Naive B cell (primary cell): ENCODE measurements around the gene ABLIM3. TPM values are rescaled to one million over a fixed set of nuclear protein-coding genes. Genes with fewer than 3 reads are reported as not detected.
A peak's percentile ranks its signal among the peaks of the same experiment; 100 is the strongest.

Experiments
- ATAC-seq, 2 donors: fragments of 150-1000 bp; cut with Tn5 transposase; 2 replicates each; pipeline ENCODE4 v1.10.0; 2021; ENCODE audit warnings: low read depth in 2 of 2, mild to moderate bottlenecking in 2 of 2, moderate library complexity in 2 of 2
- DNase-seq: peaks from one replicate; pipeline ENCODE4 v3.0.0; 2022
- H3K27ac Mint-ChIP-seq, 6 donors: one replicate each; pipeline ENCODE4 v1.8.0; 2020 to 2022; ENCODE audit warnings: mild to moderate bottlenecking in 6 of 6, mixed read lengths in 6 of 6, moderate library complexity in 5 of 6, inconsistent platforms in 2 of 6
- H3K27me3 Mint-ChIP-seq, 3 donors: one replicate each; pipeline ENCODE4 v1.8.0; 2021 to 2022; ENCODE audit warnings: mixed read lengths in 3 of 3, mild to moderate bottlenecking in 1 of 3
- H3K36me3 Mint-ChIP-seq, 2 donors: one replicate each; pipeline ENCODE4 v1.8.0; 2020 to 2022; ENCODE audit warnings: mixed read lengths in 2 of 2, inconsistent platforms in 1 of 2, mild to moderate bottlenecking in 1 of 2
- H3K4me1 Mint-ChIP-seq, 3 donors: one replicate each; pipeline ENCODE4 v1.8.0; 2020 to 2022; ENCODE audit warnings: mixed read lengths in 3 of 3, inconsistent platforms in 1 of 3, mild to moderate bottlenecking in 1 of 3, moderate library complexity in 1 of 3
- H3K4me3 Mint-ChIP-seq, 8 donors: one replicate each; pipeline ENCODE4 v1.8.0; 2020 to 2022; ENCODE audit warnings: mild to moderate bottlenecking in 8 of 8, mixed read lengths in 8 of 8, moderate library complexity in 8 of 8, inconsistent platforms in 2 of 8
- H3K9me3 Mint-ChIP-seq, 7 donors: one replicate each; pipeline ENCODE4 v1.8.0; 2020 to 2022; ENCODE audit warnings: mixed read lengths in 7 of 7, mild to moderate bottlenecking in 5 of 7, inconsistent platforms in 2 of 7, moderate library complexity in 1 of 7
- polyA plus RNA-seq, 6 donors: library from polyadenylated mRNA; unstranded; fragments of 300-500 nt; fragmentation: Illumina TruSeq; gene quantifications; one replicate each; pipeline ENCODE4 v1.2.3, GENCODE V29; 2021; ENCODE audit warnings: low read depth in 6 of 6

Gene ABLIM3
- polyA plus RNA-seq, 6 donors from 2014 or later = 0.17 to 0.74 (median 0.21) TPM; not detected in 3

- H3K9me3 Mint-ChIP-seq = peaks cover 0 to 7% (median 0%) of the 10 kb centered on the region in 7 donors
- no peak overlapping the region for H3K4me3 Mint-ChIP-seq
- H3K27me3 Mint-ChIP-seq = peaks cover 33 to 60% (median 47%) of the 10 kb centered on the region in 3 donors
- no peak for DNase-seq
- no peak overlapping the region for H3K27ac Mint-ChIP-seq
- no peak for ATAC-seq
- H3K4me1 Mint-ChIP-seq = no peaks in the 10 kb centered on the region
- peaks cover 9 to 11% of the 10 kb centered on the region in 2 donors for H3K36me3 Mint-ChIP-seq
Observed at GRCh38 chr5:149257131-149257530, 115.8 kb downstream of the ABLIM3 start.

- DNase-seq (no peak), ATAC-seq (no peak)
- no peak overlapping the region for H3K4me3 Mint-ChIP-seq
- H3K4me1 Mint-ChIP-seq = no peaks in the 10 kb centered on the region
- peak overlapping the region in 1 of 6 donors; percentile 34 for H3K27ac Mint-ChIP-seq
- H3K36me3 Mint-ChIP-seq = peaks cover 7 to 11% of the 10 kb centered on the region in 2 donors
- H3K27me3 Mint-ChIP-seq = peaks cover 33 to 64% (median 47%) of the 10 kb centered on the region in 3 donors
- peaks cover 0 to 5% (median 0%) of the 10 kb centered on the region in 7 donors for H3K9me3 Mint-ChIP-seq
Observed at GRCh38 chr5:149257889-149258705, 116.8 kb downstream of the ABLIM3 start.

- Mint-ChIP-seq H3K36me3 (no peaks in the 10 kb centered on the region), H3K4me1 (peaks cover 0 to 5% (median 0%) of the 10 kb centered on the region in 3 donors), H3K9me3 (no peaks in the 10 kb centered on the region), H3K27me3 (peaks cover 28 to 49% (median 29%) of the 10 kb centered on the region in 3 donors), H3K27ac (no peak overlapping the region), H3K4me3 (no peak overlapping the region)
- no peak for DNase-seq
- ATAC-seq = no peak
Observed at GRCh38 chr5:149260761-149261160, 119.5 kb downstream of the ABLIM3 start.

GRCh38 chr5:149261246-149261645, 120.0 kb downstream of the ABLIM3 start:
- no peak overlapping the region for H3K4me3 Mint-ChIP-seq

GRCh38 chr5:149262315-149262714, 121.0 kb downstream of the ABLIM3 start:
- Mint-ChIP-seq H3K9me3 (peaks cover 0 to 3% (median 2%) of the 10 kb centered on the region in 7 donors), H3K27me3 (peaks cover 26 to 44% (median 28%) of the 10 kb centered on the region in 3 donors), H3K36me3 (peaks cover 0 to 3% of the 10 kb centered on the region in 2 donors), H3K27ac (no peak overlapping the region), H3K4me3 (no peak overlapping the region), H3K4me1 (peaks cover 0 to 5% (median 0%) of the 10 kb centered on the region in 3 donors)
- DNase-seq (no peak), ATAC-seq (no peak)

More at GRCh38 chr5:149261246-149261645, 120.0 kb downstream of the ABLIM3 start:
- ATAC-seq = no peak
- Mint-ChIP-seq H3K27ac (peak overlapping the region in 1 of 6 donors; percentile 59), H3K9me3 (no peaks in the 10 kb centered on the region), H3K36me3 (no peaks in the 10 kb centered on the region), H3K4me1 (peaks cover 0 to 5% (median 0%) of the 10 kb centered on the region in 3 donors), H3K27me3 (peaks cover 26 to 44% (median 28%) of the 10 kb centered on the region in 3 donors)
- DNase-seq = no peak

GRCh38 chr5:149264439-149265067, 123.3 kb downstream of the ABLIM3 start:
- peaks cover 8 to 23% (median 21%) of the 10 kb centered on the region in 7 donors for H3K9me3 Mint-ChIP-seq
- peaks cover 14 to 24% of the 10 kb centered on the region in 2 donors for H3K36me3 Mint-ChIP-seq
- peak overlapping the region in 1 of 6 donors; percentile 5 for H3K27ac Mint-ChIP-seq
- no peak overlapping the region for H3K4me3 Mint-ChIP-seq
- peak; percentile 45 to 68 for ATAC-seq
- DNase-seq = no peak
- H3K27me3 Mint-ChIP-seq = peaks cover 24 to 40% (median 29%) of the 10 kb centered on the region in 3 donors
- peaks cover 0 to 5% (median 0%) of the 10 kb centered on the region in 3 donors for H3K4me1 Mint-ChIP-seq

GRCh38 chr5:149265068-149265465, 123.8 kb downstream of the ABLIM3 start:
- Mint-ChIP-seq H3K4me1 (peaks cover 0 to 5% (median 0%) of the 10 kb centered on the region in 3 donors), H3K36me3 (peaks cover 14 to 24% of the 10 kb centered on the region in 2 donors), H3K27ac (no peak overlapping the region), H3K9me3 (peaks cover 8 to 23% (median 21%) of the 10 kb centered on the region in 7 donors), H3K27me3 (peaks cover 19 to 35% (median 25%) of the 10 kb centered on the region in 3 donors), H3K4me3 (no peak overlapping the region)
- no peak for ATAC-seq
- no peak for DNase-seq

- DNase-seq (no peak), ATAC-seq (no peak)
- H3K36me3 Mint-ChIP-seq = peaks cover 14 to 24% of the 10 kb centered on the region in 2 donors
- H3K4me1 Mint-ChIP-seq = peaks cover 0 to 5% (median 0%) of the 10 kb centered on the region in 3 donors
- peaks cover 18 to 29% (median 24%) of the 10 kb centered on the region in 3 donors for H3K27me3 Mint-ChIP-seq
- H3K4me3 Mint-ChIP-seq = no peak overlapping the region
- H3K27ac Mint-ChIP-seq = no peak overlapping the region
- H3K9me3 Mint-ChIP-seq = peaks cover 8 to 23% (median 21%) of the 10 kb centered on the region in 7 donors
Observed at GRCh38 chr5:149265597-149265996, 124.3 kb downstream of the ABLIM3 start.

- ATAC-seq = no peak
- Mint-ChIP-seq H3K27ac (peak overlapping the region in 1 of 6 donors; percentile 72), H3K4me3 (peak overlapping the region in 1 of 8 donors; percentile 29), H3K4me1 (peaks cover 6 to 15% (median 13%) of the 10 kb centered on the region in 3 donors), H3K36me3 (peaks cover 14 to 24% of the 10 kb centered on the region in 2 donors), H3K9me3 (peaks cover 9 to 25% (median 21%) of the 10 kb centered on the region in 7 donors), H3K27me3 (peaks cover 30 to 32% (median 30%) of the 10 kb centered on the region in 3 donors)
- no peak for DNase-seq
Observed at GRCh38 chr5:149267241-149267973, 126.1 kb downstream of the ABLIM3 start.

GRCh38 chr5:149268928-149269557, 127.8 kb downstream of the ABLIM3 start:
- ATAC-seq (peak; percentile 50 to 60), DNase-seq (no peak)
- Mint-ChIP-seq H3K4me3 (no peak overlapping the region), H3K27me3 (peaks cover 30 to 47% (median 42%) of the 10 kb centered on the region in 3 donors), H3K4me1 (peaks cover 7 to 19% (median 15%) of the 10 kb centered on the region in 3 donors), H3K9me3 (peaks cover 9 to 25% (median 21%) of the 10 kb centered on the region in 7 donors), H3K27ac (no peak overlapping the region), H3K36me3 (peaks cover 14 to 24% of the 10 kb centered on the region in 2 donors)

- H3K27ac Mint-ChIP-seq = peak overlapping the region in 1 of 6 donors; percentile 15
- H3K27me3 Mint-ChIP-seq = peaks cover 34 to 61% (median 47%) of the 10 kb centered on the region in 3 donors
- DNase-seq = no peak
- no peak for ATAC-seq
- H3K4me3 Mint-ChIP-seq = peak overlapping the region; percentile 63 to 86 (median 72)
- peaks cover 9 to 25% (median 21%) of the 10 kb centered on the region in 7 donors for H3K9me3 Mint-ChIP-seq
- peaks cover 7 to 15% (median 14%) of the 10 kb centered on the region in 3 donors for H3K4me1 Mint-ChIP-seq
- H3K36me3 Mint-ChIP-seq = peaks cover 14 to 24% of the 10 kb centered on the region in 2 donors
Observed at GRCh38 chr5:149271195-149271715, 130.0 kb downstream of the ABLIM3 start.
